Suprapubic skin (tissue), 4 donors: ENCODE measurements around the gene SLC37A2.

Source experiments
- CTCF ChIP-seq, 2 donors: fragments of 200-600 bp in 1 of 2; fragments of 450-650 bp in 1 of 2; sonication (generic) in 1 of 2; IDR thresholded peaks; one replicate each; pipeline ENCODE4 v1.5.1; 2016 to 2019; ENCODE audit warnings: antibody characterized with exemption in 2 of 2, mild to moderate bottlenecking in 1 of 2, moderate library complexity in 1 of 2
- POLR2A ChIP-seq, 2 donors: fragments of 450-650 bp; IDR thresholded peaks; one replicate each; pipeline ENCODE4 v1.6.1; 2017; ENCODE audit warnings: antibody characterized with exemption in 2 of 2, mild to moderate bottlenecking in 2 of 2, moderate library complexity in 2 of 2
- POLR2AphosphoS5 ChIP-seq, 3 donors: sonication (generic); formaldehyde crosslinking; IDR thresholded peaks; one replicate each; pipeline ENCODE4 v1.6.1; 2017; ENCODE audit warnings: antibody characterized with exemption in 3 of 3

GRCh38 chr11:125090816-125091215 lies 27.7 kb downstream of the SLC37A2 start:
- TF ChIP-seq POLR2A (IDR thresholded peaks at IDR 0.05) (no peak), CTCF (IDR thresholded peaks at IDR 0.05) (no peak), POLR2AphosphoS5 (IDR thresholded peaks at IDR 0.05) (no peak)
